ENCODE measurements around the gene CWH43.
"Not testable (repeated sequence)": the region's sequence is repeated elsewhere in the genome, so short reads cannot be mapped to it uniquely, and the experiment has no call there.

Gene CWH43

DNA sequence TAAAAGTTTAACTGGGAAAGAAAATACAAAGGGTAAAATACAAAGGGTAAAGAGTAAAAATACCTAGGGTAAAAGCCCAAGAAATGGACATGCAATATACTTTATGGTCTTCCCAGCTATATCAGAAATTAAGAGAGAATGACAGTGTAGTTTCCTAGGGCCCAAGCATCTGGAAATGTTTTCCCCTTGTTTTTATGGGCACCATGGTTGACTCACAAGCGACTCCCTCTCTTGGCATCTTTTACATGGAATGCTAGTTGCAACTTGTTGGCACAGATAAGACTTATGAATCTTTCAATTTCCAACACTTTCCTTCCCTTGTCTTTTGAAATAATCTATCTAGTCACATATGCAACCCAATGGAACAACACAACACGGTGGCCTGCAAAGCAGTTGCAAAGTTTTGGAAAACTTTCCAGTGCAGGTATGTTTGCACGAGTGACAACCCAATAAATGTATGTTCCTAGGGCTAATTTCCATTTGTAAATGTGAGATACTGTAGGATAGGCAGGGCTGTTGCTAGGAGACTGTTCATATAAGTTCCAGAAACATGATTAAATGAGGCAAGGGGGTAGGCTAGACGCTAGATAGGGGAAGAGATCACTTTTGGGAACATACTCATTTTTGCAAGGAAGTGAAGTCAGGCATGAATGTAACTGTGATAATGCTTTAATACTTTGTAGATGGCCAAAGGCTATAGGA lies 36.4 kb upstream of the CWH43 start:
- Histone ChIP-seq H2AFZ (no peak overlapping the region), H3K4me3 (ENCODE audit: low read depth, low read length) (no peak overlapping the region), H3K36me3 (ENCODE audit: control insufficient read depth, insufficient read depth, low read length) (no peaks in the 10 kb centered on the region), H3K4me2 (ENCODE audit: low read length) (no peak overlapping the region), H3K27ac (no peak overlapping the region), H3K27me3 (ENCODE audit: control insufficient read depth, insufficient read depth, low read length) (no peaks in the 10 kb centered on the region), H3K9me3 (ENCODE audit: control insufficient read depth, low read length) (no peaks in the 10 kb centered on the region), H3K9ac (no peak overlapping the region), H3K4me1 (no peaks in the 10 kb centered on the region), H3K79me2 (no peaks in the 10 kb centered on the region)
- no peak for TF ChIP-seq CTCF (IDR thresholded peaks at IDR 0.05)

DNA sequence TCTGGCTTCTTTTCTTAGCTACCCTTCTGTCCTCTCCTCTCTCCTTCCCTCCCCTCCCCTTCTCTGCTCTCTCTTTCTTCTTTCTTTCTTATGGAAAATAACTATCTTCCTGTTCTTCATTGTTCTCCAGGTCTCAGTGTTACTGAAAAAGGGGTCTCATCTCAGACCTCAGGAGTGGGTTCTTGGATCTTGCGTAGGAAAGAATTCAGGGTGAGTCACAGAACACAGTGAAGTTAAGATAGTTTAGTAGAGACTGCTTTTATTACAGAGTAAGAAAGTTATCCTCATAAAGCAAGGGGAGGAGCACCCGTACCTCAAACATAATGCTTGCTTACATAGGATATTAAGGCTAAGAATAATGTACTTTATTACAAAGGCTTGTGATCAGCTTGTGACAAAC lies 31.8 kb upstream of the CWH43 start:
- no peak overlapping the region for H3K27ac ChIP-seq
- no peak for TF ChIP-seq CTCF (IDR thresholded peaks at IDR 0.05)
- H3K9ac ChIP-seq = no peak overlapping the region

DNA sequence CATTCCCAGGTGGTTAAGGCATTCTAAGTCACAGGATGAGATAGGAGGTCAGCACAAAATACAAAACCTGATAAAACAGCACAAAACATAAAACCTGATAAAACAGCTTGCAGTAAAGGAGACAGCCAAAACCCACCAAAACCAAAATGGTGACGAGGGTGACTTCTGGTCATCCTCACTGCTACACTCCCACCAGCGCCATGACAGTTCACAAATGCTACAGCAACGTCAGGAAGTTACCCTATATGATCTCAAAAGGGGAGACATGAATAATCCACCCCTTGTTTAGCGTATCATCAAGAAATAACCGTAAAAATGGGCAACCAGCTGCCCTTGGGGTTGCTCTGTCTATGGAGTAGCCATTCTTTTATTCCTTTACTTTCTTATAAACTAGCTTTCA lies 28.7 kb upstream of the CWH43 start:
- H3K27ac ChIP-seq; H3K9me3 ChIP-seq (ENCODE audit: control insufficient read depth, low read length); H3K9ac ChIP-seq; H3K79me2 ChIP-seq; H3K4me3 ChIP-seq (ENCODE audit: low read depth, low read length); H3K4me1 ChIP-seq; H3K27me3 ChIP-seq (ENCODE audit: control insufficient read depth, insufficient read depth, low read length); H3K4me2 ChIP-seq (ENCODE audit: low read length); H2AFZ ChIP-seq; H3K36me3 ChIP-seq (ENCODE audit: control insufficient read depth, insufficient read depth, low read length): not testable (repeated sequence)

More for the DNA sequence above, 31.8 kb upstream of the CWH43 start:
- Histone ChIP-seq H3K27me3 (ENCODE audit: control insufficient read depth, insufficient read depth, low read length) (no peaks in the 10 kb centered on the region), H3K4me1 (no peaks in the 10 kb centered on the region), H3K4me2 (ENCODE audit: low read length) (no peak overlapping the region), H3K79me2 (no peaks in the 10 kb centered on the region), H2AFZ (no peak overlapping the region), H3K4me3 (ENCODE audit: low read depth, low read length) (no peak overlapping the region), H3K9me3 (ENCODE audit: control insufficient read depth, low read length) (no peaks in the 10 kb centered on the region), H3K36me3 (ENCODE audit: control insufficient read depth, insufficient read depth, low read length) (no peaks in the 10 kb centered on the region)

GRCh38 chr4:48958582-48958981 lies 27.5 kb upstream of the CWH43 start:
- no peak overlapping the region for H3K27ac ChIP-seq
- no peak overlapping the region for H2AFZ ChIP-seq
- H3K4me3 ChIP-seq (ENCODE audit: low read depth, low read length) = no peak overlapping the region
- H3K4me2 ChIP-seq (ENCODE audit: low read length) = no peak overlapping the region
- TF ChIP-seq CTCF (IDR thresholded peaks at IDR 0.05) = no peak
- H3K36me3 ChIP-seq (ENCODE audit: control insufficient read depth, insufficient read depth, low read length) = no peaks in the 10 kb centered on the region
- no peaks in the 10 kb centered on the region for H3K9me3 ChIP-seq (ENCODE audit: control insufficient read depth, low read length)
- H3K27me3 ChIP-seq (ENCODE audit: control insufficient read depth, insufficient read depth, low read length) = no peaks in the 10 kb centered on the region
- H3K4me1 ChIP-seq = no peaks in the 10 kb centered on the region
- H3K79me2 ChIP-seq = no peaks in the 10 kb centered on the region
- no peak overlapping the region for H3K9ac ChIP-seq

DNA sequence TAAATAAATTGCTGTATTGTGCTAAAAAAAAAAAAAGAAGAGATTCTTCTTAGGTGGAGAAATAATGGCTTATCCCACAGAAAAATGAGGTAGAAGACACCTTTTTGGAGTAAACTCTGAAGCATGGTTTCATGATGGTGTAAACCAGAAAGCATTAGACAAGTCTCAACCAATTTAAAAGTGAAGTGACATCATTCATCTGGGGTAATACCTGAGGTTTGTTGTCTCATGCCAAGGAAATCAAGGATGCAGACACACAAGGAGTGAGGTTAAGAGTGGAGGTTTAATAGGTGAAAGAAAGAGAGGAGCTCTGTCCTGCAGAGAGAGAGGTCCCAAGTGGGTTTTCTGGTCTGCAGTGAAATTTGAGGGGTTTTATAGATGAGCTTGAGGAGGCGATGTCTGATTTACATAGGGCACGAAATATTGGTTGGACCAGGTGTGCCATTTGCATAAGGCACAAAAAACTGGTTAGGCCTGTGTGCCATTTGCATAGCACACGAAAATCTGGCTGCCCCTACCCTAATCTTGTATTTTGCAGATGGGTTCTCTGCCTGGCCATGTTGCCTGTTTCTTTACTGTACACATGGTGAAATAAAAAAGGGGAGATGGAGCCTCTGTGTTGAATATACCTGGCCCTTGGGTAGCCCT lies 25.0 kb upstream of the CWH43 start:
- no peaks in the 10 kb centered on the region for H3K9me3 ChIP-seq (ENCODE audit: control insufficient read depth, low read length)
- TF ChIP-seq CTCF (IDR thresholded peaks at IDR 0.05) = no peak

More for the DNA sequence above, 25.0 kb upstream of the CWH43 start:
- H3K4me1 ChIP-seq = no peaks in the 10 kb centered on the region
- H3K27ac ChIP-seq = no peak overlapping the region
- no peaks in the 10 kb centered on the region for H3K27me3 ChIP-seq (ENCODE audit: control insufficient read depth, insufficient read depth, low read length)
- H3K79me2 ChIP-seq = no peaks in the 10 kb centered on the region
- H3K4me2 ChIP-seq (ENCODE audit: low read length) = no peak overlapping the region
- H3K4me3 ChIP-seq (ENCODE audit: low read depth, low read length) = no peak overlapping the region
- H3K36me3 ChIP-seq (ENCODE audit: control insufficient read depth, insufficient read depth, low read length) = no peaks in the 10 kb centered on the region
- no peak overlapping the region for H3K9ac ChIP-seq
- no peak overlapping the region for H2AFZ ChIP-seq
